Loucy (cell line): Measurements from ENCODE around the gene CNTN5.

ENCODE experiments used
- H2AFZ ChIP-seq: fragments of 200-600 bp; sonication (generic); 2 replicates; pipeline ENCODE4 v1.6.0; 2016; ENCODE audit warnings: antibody characterized with exemption, mild to moderate bottlenecking, low read length, moderate library complexity
- H3F3A ChIP-seq: fragments of 200-600 bp; 2 replicates; pipeline ENCODE4 v1.6.0; 2016; ENCODE audit warnings: antibody characterized with exemption, low read depth, mild to moderate bottlenecking
- H3K27me3 ChIP-seq: fragments of 200-600 bp; sonication (generic); 2 replicates; pipeline ENCODE4 v1.6.1; 2014; ENCODE audit warnings: low read length, mild to moderate bottlenecking; ENCODE audit not compliant: insufficient read depth, poor library complexity, severe bottlenecking
- H3K36me3 ChIP-seq: fragments of 200-600 bp; sonication (generic); 2 replicates; pipeline ENCODE4 v1.6.1; 2016; ENCODE audit warnings: low read length; ENCODE audit not compliant: insufficient read depth
- H3K4me1 ChIP-seq: fragments of 200-600 bp; sonication (generic); 2 replicates; pipeline ENCODE4 v1.5.1; 2014; ENCODE audit warnings: low read length, mild to moderate bottlenecking; ENCODE audit not compliant: insufficient read depth, poor library complexity, severe bottlenecking
- H3K4me2 ChIP-seq: fragments of 200-600 bp; sonication (generic); 2 replicates; pipeline ENCODE4 v1.6.0; 2014; ENCODE audit warnings: antibody characterized with exemption, low read length, low read depth, mild to moderate bottlenecking; ENCODE audit not compliant: poor library complexity, severe bottlenecking
- H3K4me3 ChIP-seq: fragments of 200-600 bp; sonication (generic); 2 replicates; pipeline ENCODE4 v1.5.1; 2014; ENCODE audit warnings: low read length, mild to moderate bottlenecking, mixed read lengths; ENCODE audit not compliant: poor library complexity, severe bottlenecking
- H3K79me2 ChIP-seq: fragments of 200-600 bp; sonication (generic); 2 replicates; pipeline ENCODE4 v1.6.1; 2014; ENCODE audit warnings: low read length; ENCODE audit not compliant: insufficient read depth
- H3K9ac ChIP-seq: fragments of 200-600 bp; sonication (generic); 2 replicates; pipeline ENCODE4 v1.6.0; 2014; ENCODE audit warnings: mild to moderate bottlenecking, low read depth, low read length, moderate library complexity; ENCODE audit not compliant: poor library complexity, severe bottlenecking
- H3K9me2 ChIP-seq: fragments of 200-600 bp; sonication (generic); replicated peaks from 2 replicates; pipeline ENCODE4 v1.6.1; 2016; ENCODE audit warnings: low read depth, low read length, mixed read lengths
- H3K9me3 ChIP-seq: fragments of 200-600 bp; sonication (generic); 2 replicates; pipeline ENCODE4 v1.6.1; 2014; ENCODE audit warnings: mild to moderate bottlenecking, antibody characterized with exemption, low read length, low read depth; ENCODE audit not compliant: insufficient read depth
- H4K20me1 ChIP-seq: fragments of 200-600 bp; sonication (generic); 2 replicates; pipeline ENCODE4 v1.6.0; 2014; ENCODE audit warnings: antibody characterized with exemption, low read length, mild to moderate bottlenecking; ENCODE audit not compliant: insufficient read depth, poor library complexity, severe bottlenecking
- EZH2phosphoT487 ChIP-seq: fragments of 200-600 bp; IDR thresholded peaks from 2 replicates; pipeline ENCODE4 v1.6.1; 2018; ENCODE audit warnings: antibody characterized with exemption, mild to moderate bottlenecking, moderate library complexity, borderline replicate concordance
- TF ChIP-seq, protein P1 (sequence below): fragments of 200-600 bp; sonication (generic); conservative IDR thresholded peaks from 2 replicates; pipeline ENCODE4 v1.5.1; 2014; ENCODE audit warnings: mild to moderate bottlenecking, antibody characterized with exemption, low read length

The CNTN5 gene

DNA sequence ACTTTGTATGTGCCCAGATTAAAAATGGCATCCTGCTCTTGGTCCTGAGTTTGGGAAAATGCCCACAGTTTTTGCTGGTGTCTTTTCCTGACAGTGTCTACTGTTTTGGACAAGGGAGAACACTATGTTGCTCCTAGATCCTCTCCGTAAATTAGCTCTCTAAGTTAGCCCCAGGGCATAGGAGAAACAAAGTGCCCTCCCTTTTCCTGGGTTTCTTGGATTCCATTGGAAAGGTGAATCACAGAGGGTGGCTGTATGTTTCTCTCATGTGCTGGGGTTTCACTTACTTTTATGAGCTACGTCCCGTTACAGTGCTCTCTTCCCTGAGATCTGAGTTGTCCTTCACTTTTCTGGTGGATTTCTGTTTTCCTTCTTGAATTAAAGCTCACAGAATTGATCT, 782.8 kb downstream of the CNTN5 start:
- no peak overlapping the region for H2AFZ ChIP-seq
- no peaks in the 10 kb centered on the region for H3K36me3 ChIP-seq
- H3K9ac ChIP-seq = no peak overlapping the region
- TF ChIP-seq, protein P1, sequence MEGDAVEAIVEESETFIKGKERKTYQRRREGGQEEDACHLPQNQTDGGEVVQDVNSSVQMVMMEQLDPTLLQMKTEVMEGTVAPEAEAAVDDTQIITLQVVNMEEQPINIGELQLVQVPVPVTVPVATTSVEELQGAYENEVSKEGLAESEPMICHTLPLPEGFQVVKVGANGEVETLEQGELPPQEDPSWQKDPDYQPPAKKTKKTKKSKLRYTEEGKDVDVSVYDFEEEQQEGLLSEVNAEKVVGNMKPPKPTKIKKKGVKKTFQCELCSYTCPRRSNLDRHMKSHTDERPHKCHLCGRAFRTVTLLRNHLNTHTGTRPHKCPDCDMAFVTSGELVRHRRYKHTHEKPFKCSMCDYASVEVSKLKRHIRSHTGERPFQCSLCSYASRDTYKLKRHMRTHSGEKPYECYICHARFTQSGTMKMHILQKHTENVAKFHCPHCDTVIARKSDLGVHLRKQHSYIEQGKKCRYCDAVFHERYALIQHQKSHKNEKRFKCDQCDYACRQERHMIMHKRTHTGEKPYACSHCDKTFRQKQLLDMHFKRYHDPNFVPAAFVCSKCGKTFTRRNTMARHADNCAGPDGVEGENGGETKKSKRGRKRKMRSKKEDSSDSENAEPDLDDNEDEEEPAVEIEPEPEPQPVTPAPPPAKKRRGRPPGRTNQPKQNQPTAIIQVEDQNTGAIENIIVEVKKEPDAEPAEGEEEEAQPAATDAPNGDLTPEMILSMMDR = no peak
- TF ChIP-seq EZH2phosphoT487 = no peak
- H3K9me3 ChIP-seq = no peaks in the 10 kb centered on the region
- H4K20me1 ChIP-seq = no peaks in the 10 kb centered on the region
- H3K4me1 ChIP-seq = no peaks in the 10 kb centered on the region
- no peak overlapping the region for H3K4me2 ChIP-seq
- H3K4me3 ChIP-seq = no peak overlapping the region
- no peaks in the 10 kb centered on the region for H3K27me3 ChIP-seq
- no peaks in the 10 kb centered on the region for H3K9me2 ChIP-seq
- H3F3A ChIP-seq = no peaks in the 10 kb centered on the region
- H3K79me2 ChIP-seq = no peaks in the 10 kb centered on the region

DNA sequence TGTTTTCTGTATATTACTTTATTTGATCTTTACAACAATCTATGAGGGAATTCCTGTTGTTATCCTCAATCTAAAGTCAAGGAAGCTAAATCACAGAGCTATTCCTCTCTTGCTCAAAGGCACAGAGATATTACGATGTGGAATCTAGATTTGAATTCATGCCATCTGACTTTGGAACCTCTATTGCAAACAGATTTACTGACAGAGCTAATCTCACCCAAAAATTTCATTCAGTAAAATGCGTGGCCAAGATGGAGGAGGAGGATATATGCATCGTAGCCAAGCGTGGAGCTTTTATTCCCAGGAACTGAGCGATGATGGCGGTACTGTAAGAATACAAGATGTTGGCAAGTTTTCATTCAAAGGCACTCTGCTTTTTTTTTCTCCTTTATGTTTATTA, 791.8 kb downstream of the CNTN5 start:
- Histone ChIP-seq H3K79me2 (no peaks in the 10 kb centered on the region), H3K27me3 (no peaks in the 10 kb centered on the region), H3K4me1 (no peaks in the 10 kb centered on the region), H4K20me1 (no peaks in the 10 kb centered on the region), H3K4me2 (no peak overlapping the region), H3K9me2 (no peaks in the 10 kb centered on the region), H3F3A (no peaks in the 10 kb centered on the region), H2AFZ (no peak overlapping the region), H3K36me3 (no peaks in the 10 kb centered on the region), H3K4me3 (no peak overlapping the region), H3K9me3 (no peaks in the 10 kb centered on the region), H3K9ac (no peak overlapping the region)
- TF ChIP-seq EZH2phosphoT487 = no peak
- TF ChIP-seq, protein P1 = no peak

GRCh38 chr11:99814021-99814420, 793.3 kb downstream of the CNTN5 start:
- H2AFZ ChIP-seq = no peak overlapping the region
- no peaks in the 10 kb centered on the region for H3K4me1 ChIP-seq
- no peaks in the 10 kb centered on the region for H3K9me3 ChIP-seq
- no peak overlapping the region for H3K9ac ChIP-seq
- H3K4me3 ChIP-seq = no peak overlapping the region
- no peaks in the 10 kb centered on the region for H3F3A ChIP-seq
- no peak overlapping the region for H3K4me2 ChIP-seq
- TF ChIP-seq, protein P1 = no peak
- TF ChIP-seq EZH2phosphoT487 = no peak
- no peaks in the 10 kb centered on the region for H4K20me1 ChIP-seq
- no peaks in the 10 kb centered on the region for H3K27me3 ChIP-seq
- H3K79me2 ChIP-seq = no peaks in the 10 kb centered on the region
- H3K9me2 ChIP-seq = no peaks in the 10 kb centered on the region
- H3K36me3 ChIP-seq = no peaks in the 10 kb centered on the region
